K562 (cell line): ENCODE measurements around the gene NHS.

Experiments
- BHLHE40 ChIP-seq: IDR thresholded peaks from 2 replicates; pipeline ENCODE4 v1.6.1; 2011; ENCODE audit warnings: low read length, improper control_type of control experiment
- ELK1 ChIP-seq: sonication (generic); formaldehyde crosslinking; IDR thresholded peaks from 2 replicates; pipeline ENCODE4 v1.8.1; 2022; ENCODE audit warnings: missing genetic modification reagents
- JUND ChIP-seq, 2 experiments: IDR thresholded peaks; 2 replicates in 1 of 2; 3 replicates in 1 of 2; pipeline ENCODE4 v1.6.1; 2011; ENCODE audit warnings: borderline replicate concordance in 2 of 2, low read depth in 2 of 2, low read length in 2 of 2, improper control_type of control experiment in 1 of 2, missing biosample characterization in 1 of 2, missing genetic modification characterization in 1 of 2, missing genetic modification reagents in 1 of 2
- MTA2 ChIP-seq: fragments of 450-650 bp; IDR thresholded peaks from 2 replicates; pipeline ENCODE4 v1.6.1; 2016; ENCODE audit warnings: low read depth
- POLR2AphosphoS2 ChIP-seq: IDR thresholded peaks from 2 replicates; pipeline ENCODE4 v1.6.1; 2012; ENCODE audit warnings: low read length, improper control_type of control experiment
- POLR2AphosphoS5 ChIP-seq: IDR thresholded peaks from 2 replicates; pipeline ENCODE4 v1.6.1; 2011; ENCODE audit warnings: mild to moderate bottlenecking, low read depth, low read length, moderate library complexity; ENCODE audit not compliant: control insufficient read depth, insufficient read depth
- SPI1 ChIP-seq: IDR thresholded peaks from 2 replicates; pipeline ENCODE4 v1.6.1; 2011; ENCODE audit warnings: low read depth, low read length, control low read depth, borderline replicate concordance
- TAL1 ChIP-seq: fragments of 450-650 bp; IDR thresholded peaks from 2 replicates; pipeline ENCODE4 v1.6.1; 2016; ENCODE audit warnings: mild to moderate bottlenecking
- ZNF140 ChIP-seq: fragments of 250-450 bp; sonication (Bioruptor Pico); IDR thresholded peaks from 2 replicates; pipeline ENCODE4 v1.8.0; 2021; ENCODE audit warnings: moderate library complexity, mild to moderate bottlenecking, inconsistent platforms
- TF ChIP-seq, protein P1 (sequence below), 3 experiments: IDR thresholded peaks in 2 of 3; conservative IDR thresholded peaks in 1 of 3; 2 replicates each; pipeline ENCODE4 v1.5.1; 2011 to 2012; ENCODE audit warnings: low read length in 3 of 3, mild to moderate bottlenecking in 3 of 3, control low read depth in 2 of 3, improper control_type of control experiment in 1 of 3, inconsistent platforms in 1 of 3, low read depth in 1 of 3, mixed read lengths in 1 of 3, moderate library complexity in 1 of 3; ENCODE audit not compliant: insufficient read depth in 2 of 3

DNA sequence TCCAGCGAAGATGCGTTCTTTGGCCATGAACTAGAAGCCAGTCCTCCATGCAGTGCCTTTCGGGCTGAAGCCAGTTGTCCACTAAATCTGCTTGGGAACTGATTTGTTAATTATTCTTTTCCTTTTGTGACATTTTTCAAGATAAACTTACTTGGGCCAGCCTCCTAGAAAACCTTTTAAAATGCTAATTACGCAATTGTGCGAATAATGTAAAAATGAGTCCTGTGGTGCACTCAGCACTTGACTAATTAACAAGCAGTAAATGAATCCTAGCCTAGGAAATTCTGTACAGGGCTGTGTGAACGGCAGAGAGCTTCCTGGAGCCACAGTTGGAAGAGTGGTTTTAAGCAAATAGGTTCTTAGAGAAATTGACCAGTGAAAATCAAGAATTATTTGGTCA, 212.4 kb downstream of the NHS start:
- TF ChIP-seq TAL1: no peak
- no peak for TF ChIP-seq POLR2AphosphoS5
- TF ChIP-seq, protein P1, sequence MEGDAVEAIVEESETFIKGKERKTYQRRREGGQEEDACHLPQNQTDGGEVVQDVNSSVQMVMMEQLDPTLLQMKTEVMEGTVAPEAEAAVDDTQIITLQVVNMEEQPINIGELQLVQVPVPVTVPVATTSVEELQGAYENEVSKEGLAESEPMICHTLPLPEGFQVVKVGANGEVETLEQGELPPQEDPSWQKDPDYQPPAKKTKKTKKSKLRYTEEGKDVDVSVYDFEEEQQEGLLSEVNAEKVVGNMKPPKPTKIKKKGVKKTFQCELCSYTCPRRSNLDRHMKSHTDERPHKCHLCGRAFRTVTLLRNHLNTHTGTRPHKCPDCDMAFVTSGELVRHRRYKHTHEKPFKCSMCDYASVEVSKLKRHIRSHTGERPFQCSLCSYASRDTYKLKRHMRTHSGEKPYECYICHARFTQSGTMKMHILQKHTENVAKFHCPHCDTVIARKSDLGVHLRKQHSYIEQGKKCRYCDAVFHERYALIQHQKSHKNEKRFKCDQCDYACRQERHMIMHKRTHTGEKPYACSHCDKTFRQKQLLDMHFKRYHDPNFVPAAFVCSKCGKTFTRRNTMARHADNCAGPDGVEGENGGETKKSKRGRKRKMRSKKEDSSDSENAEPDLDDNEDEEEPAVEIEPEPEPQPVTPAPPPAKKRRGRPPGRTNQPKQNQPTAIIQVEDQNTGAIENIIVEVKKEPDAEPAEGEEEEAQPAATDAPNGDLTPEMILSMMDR (IDR thresholded peaks at IDR 0.05 in 2 of 3, conservative IDR thresholded peaks at IDR 0.05 in 1 of 3; ENCODE audit: insufficient read depth in 2 of 3, low read depth in 1 of 3, low read length in 3 of 3): no peak
- TF ChIP-seq JUND (IDR thresholded peaks at IDR 0.05; ENCODE audit: borderline replicate concordance, low read depth, low read length): no peak
- TF ChIP-seq JUND (tag; IDR thresholded peaks at IDR 0.05; ENCODE audit: borderline replicate concordance, low read depth, low read length): no peak
- TF ChIP-seq SPI1: no peak
- TF ChIP-seq MTA2: no peak
- TF ChIP-seq BHLHE40: no peak
- TF ChIP-seq ELK1: no peak
- no peak for TF ChIP-seq POLR2AphosphoS2
- TF ChIP-seq ZNF140: no peak
